Measurements from ENCODE around the gene MARCHF3.
A peak's percentile ranks its signal among the peaks of the same experiment; 100 is the strongest.
"Not testable (repeated sequence)": the region's sequence is repeated elsewhere in the genome, so short reads cannot be mapped to it uniquely, and the experiment has no call there.

MARCHF3 gene

DNA sequence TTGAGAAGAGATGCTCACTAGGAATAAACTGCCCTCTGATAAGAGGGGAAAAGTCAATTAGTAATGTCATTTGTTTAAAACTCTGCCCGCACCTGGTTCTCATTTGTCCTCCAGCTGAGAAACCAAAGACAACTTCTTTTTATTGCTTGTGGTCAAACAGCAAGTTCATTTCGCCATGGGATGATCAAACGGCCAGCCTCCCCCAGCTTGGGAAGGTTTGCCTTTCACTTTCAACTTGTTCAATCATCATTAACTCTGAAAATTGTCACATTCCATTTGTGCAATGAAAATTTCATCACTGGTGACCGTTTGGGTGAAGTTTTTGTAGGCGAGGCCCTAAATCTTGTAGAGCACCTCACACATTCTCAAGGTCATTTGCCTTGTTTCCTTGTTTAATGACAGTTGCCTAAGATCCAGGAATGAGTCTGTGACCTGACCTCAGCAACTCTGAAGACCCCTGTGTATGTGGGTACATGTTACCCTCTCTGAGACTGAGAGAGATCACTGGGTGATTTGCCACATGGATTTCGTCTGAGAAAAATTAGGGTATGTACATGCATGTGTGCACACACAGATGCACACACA lies 117.7 kb downstream of the MARCHF3 start:
- peak; percentile 28 to 59 (median 59) for DNase-seq

DNA sequence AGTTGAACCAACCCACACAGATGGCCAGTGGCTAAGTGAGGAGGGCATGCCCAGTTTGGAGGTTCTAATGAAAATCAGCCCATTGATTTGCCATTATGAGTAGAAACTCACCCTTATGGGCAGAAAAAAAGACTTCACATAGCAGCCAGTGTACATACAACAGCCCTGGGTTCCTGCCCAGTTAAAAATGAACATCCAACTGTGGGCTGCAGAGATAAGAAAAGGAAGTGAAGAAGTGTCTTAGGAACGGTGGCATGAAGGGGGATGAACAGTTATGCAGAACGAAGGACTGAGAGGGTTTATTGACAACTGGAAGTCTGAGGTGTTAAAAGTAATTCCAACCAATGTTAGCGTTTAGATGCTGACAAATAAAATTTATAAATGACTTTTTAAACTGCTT lies 118.4 kb downstream of the MARCHF3 start:
- DNase-seq: no peak

DNA sequence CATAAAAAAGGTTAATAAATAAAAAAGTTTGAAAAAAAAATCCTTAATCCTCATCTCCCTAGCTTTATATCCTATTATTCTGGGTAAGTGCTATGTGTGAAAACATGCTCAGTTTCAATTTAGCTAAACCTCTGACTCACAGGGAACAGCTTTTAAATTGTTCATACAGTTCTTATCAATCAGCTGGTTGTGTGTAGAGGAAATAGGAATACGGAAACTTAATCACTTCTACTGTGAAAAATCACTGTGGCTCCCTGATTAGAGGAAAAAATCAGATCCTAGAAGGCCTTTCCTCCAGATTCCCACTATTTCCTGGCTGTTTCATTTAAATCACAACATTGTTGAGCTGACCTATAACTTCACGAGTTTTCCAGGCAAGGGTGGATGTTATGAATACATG lies 120.5 kb downstream of the MARCHF3 start:
- no peak for DNase-seq

DNA sequence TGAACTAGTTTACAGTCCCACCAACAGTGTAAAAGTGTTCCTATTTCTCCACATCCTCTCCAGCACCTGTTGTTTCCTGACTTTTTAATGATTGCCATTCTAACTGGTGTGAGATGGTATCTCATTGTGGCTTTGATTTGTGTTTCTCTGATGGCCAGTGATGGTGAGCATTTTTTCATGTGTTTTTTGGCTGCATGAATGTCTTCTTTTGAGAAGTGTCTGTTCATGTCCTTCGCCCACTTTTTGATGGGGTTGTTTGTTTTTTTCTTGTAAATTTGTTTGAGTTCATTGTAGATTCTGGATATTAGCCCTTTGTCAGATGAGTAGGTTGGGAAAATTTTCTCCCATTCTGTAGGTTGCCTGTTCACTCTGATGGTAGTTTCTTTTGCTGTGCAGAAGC lies 126.0 kb downstream of the MARCHF3 start:
- DNase-seq: not testable (repeated sequence)

DNA sequence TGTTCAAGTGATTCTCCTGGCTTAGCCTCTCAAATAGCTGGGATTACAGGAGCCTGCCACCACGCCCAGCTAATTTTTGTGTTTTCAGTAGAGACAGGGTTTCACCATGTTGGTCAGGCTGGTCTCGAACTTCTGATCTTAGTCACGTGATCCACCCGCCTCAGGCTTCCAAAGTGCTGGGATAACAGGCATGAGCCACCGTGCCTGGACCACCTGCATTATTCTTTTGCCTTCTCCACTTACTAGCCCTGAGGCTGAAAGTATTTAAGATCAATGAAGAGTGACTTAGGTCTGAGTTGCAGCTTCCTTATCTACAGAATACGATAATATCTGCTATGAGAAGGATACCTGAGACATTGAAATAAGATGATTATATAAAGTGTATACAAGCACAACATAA lies 129.6 kb downstream of the MARCHF3 start:
- no peak for DNase-seq

DNA sequence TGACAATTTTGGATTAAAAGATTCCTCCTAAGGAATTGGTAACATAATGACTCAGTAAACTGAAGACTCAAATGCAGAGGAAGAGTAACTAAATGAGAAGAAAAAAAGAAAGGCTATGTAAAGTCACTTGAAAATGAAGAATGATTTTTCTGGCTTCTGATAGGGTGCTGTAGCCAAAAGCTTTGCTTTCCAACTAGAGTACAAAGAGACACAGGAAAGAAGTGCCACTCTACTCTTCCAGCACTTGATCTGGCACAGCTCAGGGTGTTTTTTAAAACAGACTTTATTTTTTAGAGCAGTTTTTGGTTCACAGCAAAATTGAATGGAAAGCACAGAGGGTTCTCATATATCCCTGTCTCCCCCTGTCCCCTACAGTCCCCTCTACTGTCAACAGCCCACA lies 130.9 kb downstream of the MARCHF3 start:
- DNase-seq: no peak

DNA sequence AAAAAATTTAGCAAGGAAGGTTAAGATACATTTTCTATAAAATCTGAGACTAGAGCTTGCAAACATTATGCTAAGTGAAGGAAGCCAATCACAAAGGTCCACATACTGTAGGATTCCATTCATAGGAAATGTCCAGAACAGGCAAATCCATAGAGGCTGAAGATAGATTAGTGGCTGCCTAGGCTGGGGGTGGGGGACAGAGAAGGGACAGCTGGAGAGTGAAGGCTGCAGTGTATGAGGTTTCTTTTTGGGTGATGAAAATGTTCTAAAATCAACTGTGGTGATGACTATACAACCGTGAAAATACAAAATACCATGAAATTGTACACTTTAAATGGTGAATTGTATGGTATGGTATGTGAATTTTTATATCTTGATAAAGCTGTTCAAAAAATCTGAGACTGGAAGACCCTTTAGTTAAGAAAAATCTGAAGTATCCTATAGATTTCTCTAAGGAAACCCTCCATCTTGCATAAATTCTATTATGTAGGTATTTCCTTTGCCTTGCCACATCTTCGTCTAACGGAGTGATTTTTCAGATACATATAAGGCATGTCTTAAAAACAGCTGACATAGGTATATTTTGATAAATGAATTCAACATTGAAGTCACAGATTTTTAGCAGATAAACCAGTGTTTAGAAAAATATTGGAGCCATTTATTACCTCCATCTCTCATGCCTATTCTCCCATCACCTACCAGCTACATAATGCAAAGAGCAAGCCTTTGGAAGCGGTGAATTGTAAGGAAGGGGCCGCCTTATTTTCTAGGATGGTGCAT lies 132.3 kb downstream of the MARCHF3 start:
- DNase-seq: no peak

DNA sequence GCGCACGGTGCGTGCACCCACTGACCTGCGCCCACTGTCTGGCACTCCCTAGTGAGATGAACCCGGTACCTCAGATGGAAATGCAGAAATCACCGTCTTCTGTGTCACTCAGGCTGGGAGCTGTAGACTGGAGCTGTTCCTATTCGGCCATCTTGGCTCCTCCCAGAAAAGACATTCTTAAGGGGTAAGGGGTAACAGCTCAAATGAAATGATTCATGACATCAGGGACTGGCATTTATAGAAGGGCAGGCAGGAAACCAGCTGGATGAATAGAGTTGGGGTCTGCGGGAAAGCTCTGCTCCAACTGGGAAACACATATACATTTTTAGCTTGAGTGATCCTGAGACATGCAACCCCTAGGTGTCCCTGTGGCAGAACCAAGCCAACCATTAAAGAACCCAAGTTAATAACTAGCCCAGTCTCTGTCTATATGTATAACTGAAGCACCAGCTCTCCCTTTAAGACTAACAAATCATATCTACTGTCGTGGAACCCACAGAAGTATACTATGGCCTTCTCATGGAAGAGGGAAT lies 134.1 kb downstream of the MARCHF3 start:
- no peak for DNase-seq

DNA sequence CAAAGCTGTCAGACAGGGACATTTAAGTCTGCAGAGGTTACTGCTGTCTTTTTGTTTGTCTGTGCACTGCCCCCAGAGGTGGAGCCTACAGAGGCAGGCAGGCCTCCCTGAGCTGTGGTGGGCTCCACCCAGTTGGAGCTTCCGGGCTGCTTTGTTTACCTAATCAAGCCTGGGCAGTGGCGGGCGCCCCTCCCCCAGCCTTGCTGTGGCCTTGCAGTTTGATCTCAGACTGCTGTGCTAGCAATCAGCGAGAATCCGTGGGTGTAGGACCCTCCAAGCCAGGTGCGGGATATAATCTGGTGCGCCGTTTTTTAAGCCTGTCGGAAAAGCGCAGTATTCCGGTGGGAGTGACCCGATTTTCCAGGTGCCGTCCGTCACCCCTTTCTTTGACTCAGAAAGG lies 134.6 kb downstream of the MARCHF3 start:
- not testable (repeated sequence) for DNase-seq

DNA sequence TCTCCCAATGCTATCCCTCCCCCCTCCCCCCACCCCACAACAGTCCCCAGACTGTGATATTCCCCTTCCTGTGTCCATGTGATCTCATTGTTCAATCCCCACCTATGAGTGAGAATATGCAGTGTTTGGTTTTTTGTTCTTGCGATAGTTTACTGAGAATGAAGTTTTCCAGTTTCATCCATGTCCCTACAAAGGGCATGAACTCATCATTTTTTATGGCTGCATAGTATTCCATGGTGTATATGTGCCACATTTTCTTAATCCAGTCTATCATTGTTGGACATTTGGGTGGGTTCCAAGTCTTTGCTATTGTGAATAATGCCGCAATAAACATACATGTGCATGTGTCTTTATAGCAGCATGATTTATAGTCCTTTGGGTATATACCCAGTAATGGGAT lies 139.9 kb downstream of the MARCHF3 start:
- not testable (repeated sequence) for DNase-seq

DNA sequence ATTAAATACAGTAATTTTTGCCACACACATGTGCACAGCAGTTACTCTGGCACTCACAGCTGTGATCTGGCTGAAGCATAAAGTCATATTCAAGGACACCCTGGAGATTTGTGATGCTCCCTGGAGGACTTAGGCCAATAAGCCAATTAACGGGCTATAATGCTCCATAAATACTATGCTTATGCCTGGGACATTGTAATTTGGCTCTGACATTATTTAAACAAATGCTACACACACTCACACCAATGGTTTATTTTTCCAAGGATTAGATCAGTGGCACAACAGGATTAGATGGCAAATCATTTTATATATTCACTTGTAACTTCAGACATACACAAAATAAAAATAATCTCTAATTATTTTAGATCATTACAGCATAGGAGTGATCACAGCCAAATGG lies 142.2 kb downstream of the MARCHF3 start:
- no peak for DNase-seq

DNA sequence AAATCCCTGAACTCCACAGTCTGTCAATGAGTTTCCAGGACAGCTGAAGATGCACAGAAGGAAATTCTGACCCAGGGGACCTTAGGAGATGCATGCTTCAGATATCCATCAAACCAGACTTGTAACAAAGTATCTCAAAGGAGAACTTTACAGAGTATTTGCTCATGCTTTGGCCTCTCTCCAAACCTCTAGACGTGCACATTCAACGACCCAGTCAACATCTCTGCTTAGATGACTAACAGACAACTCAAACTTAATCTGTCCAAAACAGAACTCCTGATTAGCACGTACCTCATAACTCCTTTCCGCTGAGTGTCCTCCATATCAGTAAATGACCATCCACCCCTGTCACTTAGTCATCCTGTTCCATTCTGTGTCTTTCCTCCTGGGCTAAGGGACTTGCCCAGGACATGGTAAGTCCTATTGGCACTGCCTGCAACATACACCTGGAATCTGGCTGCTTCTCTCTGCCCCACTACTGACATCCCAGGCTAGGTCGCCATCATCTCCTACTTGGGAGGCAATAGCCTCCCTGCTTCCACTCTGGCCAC lies 146.0 kb downstream of the MARCHF3 start:
- DNase-seq: no peak

DNA sequence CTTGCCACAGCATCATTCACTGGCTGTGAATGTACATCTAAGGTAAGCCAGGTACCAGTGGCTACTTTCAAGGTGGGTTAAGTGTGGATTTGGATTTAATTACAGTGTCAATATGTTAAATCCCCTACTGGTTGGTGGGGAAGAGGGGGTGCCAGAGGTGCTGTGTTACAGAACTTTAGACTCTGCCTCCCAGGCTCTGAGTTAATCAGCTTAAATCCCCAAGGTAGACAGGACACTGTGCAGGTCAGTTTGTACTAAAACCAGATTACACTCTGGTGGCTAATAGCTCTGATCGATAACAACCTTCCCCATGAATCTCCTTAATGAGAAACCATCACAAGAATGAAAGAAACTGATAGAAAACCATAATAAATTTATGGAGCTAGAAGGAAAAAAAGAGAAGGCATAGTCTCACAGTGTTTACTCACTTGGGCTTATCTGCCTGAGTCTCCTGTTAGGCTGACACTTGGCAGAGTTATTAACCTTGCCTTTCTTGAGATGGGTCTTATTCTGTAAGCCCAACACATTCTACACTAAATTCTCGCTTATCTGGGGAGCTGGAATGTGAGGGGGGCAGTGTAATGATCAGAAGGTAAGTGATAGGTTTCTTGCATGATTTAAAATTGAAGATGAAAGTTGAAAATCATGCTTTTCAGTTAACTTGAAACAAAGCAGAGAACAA lies 146.7 kb downstream of the MARCHF3 start:
- DNase-seq: no peak

DNA sequence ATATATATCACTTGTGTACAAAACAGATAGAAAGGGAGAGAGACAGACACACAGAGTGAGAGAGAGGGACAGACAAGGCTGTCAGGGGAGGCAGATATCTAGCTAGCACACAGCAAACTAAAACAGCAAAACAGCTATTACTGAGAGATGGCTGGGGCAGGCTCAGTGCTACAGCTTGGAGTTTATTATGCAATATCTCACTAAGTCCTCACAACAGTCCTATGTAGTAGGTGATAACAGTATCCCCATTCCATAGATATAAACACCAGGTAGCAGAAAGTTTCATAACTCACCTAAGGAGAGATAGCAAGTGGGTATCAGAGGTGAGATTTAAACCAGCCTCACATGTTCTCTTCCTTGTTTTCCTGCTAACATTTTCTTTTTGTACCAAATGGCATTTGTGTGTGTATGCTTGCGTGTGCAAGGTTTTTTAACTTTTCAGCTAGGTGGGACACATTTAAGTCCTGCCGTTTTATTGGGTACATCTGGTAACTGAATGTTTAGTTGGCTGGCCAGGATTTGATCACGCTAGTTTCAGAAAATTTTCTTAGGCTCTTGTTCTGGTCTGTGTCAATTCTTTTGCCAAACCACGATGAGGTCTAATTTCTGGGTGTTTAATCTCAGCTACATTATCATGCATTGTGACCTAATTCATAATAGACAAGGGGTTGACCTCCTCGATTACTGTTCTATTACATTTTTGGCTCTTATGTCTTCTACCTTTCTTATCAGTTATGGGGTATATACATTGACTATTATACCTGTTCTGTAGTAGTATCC lies 148.3 kb downstream of the MARCHF3 start:
- no peak for DNase-seq

DNA sequence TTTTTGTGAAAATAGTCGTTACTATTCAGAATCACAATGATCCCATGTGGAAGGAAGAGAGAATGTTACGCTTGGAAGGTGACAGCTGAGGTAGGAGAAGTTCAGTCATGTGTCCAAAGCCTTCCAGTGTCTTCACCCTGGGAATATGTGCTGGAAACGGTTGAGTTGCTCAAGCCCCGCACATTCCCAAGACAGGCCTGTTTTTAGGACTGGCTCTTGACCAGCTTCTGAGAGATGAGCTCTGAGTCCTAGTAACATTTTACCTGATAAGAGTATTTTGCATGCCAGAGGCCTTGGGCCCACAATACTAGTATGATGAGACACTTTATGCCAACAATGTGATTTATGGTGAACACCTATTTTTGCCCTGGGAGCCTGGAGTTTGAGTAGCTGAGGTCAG lies 151.7 kb downstream of the MARCHF3 start:
- no peak for DNase-seq

DNA sequence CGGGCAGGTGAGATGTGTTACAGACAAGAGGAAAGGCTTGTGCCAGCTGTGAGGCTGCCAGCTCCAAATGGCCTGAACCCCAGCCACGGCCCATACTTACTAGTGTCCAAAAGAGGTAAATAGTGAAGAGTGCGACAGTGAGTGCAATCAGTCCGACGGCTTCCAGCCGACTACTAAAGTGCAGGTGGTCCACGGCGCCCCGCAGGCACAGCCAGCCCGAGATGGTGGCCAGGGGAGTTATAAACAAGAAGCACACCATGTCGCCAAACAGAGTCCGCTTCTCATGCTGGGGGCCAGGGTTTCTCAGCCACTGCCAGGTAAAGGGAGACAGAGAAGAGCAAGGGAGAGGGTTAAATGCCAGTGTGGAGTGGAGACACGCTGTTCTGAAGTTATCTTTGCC lies 152.3 kb downstream of the MARCHF3 start:
- DNase-seq: no peak

DNA sequence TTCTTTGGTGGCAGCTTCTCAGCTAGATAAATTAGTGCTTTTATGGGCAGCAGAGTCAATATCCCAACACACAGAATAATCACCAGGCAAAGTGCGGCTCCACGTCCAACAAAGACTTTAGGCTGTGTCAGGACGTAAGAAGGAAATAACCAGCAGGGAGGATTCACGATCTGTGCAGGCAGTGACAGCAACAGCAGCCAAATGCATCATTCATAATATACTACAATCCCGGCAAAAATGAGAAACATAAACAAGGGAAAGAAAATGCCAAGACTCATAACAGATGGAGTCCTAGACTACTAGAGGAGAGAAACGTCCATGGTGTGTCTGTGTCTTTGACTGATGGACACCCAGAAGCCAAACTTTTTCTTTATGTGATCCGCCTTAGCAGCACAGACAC lies 152.8 kb downstream of the MARCHF3 start:
- no peak for DNase-seq

DNA sequence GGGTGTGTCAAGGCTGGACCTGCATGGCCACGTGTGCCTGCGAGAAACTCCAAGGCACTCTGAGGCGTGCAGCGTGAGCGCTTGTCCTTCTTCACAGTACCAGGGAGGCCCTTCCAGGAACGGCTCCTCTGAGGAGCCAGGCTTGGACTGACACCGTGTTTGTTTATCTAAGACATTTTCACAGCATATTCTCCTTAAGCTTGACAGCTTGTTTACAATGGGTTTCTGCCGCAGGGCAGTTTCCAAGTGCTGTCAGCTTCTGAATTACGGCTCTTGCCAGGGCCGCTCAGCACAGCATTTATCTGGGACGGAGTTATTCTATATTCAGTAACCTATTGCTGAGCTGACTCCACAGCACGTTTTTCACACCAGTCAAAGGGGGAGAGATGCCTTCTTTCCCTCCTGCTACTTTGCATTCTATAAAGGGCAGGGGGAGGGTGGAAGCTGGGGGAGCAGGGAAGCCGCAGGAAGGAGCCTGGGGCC lies 155.0 kb downstream of the MARCHF3 start:
- no peak for DNase-seq

DNA sequence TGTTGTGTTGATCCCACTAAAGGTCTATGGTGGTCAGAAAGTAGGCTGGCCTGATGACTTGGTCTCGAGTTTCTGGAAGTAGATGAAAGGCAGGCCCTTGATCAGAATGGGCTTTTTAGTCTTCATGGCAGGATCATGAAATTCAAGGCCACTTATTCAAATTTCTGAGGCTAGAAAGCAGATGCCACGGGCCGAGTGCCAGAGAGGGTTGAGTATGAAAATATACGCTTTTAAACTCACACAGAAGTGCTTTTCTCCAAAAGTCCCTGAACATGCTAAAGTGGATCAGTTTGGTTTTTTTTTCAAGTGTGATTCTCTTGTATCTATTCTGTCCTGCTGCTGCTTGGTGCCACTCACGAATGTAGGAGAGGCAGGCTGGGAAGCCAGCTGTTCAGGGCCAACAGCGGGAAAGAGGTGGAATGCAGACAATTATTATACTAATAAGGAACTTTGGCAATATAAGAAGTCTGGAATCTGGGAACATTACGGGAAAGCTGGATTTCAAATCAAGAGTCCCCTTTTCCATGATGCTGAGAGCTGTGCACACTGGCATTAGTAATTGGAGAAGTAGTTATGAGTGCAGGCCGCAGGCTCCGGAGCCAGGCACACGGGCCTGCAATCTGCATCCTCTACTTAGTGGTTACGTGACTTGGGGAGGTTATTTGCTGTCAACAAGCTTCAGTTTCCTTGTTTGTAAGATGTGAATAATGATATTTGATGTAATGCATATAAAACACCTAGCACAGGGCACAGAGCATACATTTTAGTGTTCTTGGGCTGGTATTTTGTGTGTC lies 157.6 kb downstream of the MARCHF3 start:
- DNase-seq: no peak

DNA sequence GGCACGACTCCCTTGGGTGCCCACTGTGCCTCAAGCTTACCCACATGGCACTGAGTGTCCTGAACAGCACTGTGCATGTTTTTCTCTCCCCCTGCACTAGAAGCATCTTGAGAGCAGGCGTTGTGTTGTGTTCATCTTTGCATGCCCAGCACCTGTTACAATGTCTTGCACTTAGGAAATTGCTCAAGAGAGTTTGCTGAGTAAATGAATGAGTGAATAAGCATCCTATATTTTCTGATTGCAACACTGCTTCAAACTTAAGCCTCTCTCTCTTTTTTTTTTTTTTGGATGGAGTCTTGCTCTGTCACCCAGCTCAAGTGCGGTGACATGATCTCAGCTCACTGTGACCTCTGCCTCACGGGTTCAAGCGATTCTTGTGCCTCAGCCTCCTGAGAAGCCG lies 158.9 kb downstream of the MARCHF3 start:
- peak in 1 of 3 donors; percentile 12 for DNase-seq

DNA sequence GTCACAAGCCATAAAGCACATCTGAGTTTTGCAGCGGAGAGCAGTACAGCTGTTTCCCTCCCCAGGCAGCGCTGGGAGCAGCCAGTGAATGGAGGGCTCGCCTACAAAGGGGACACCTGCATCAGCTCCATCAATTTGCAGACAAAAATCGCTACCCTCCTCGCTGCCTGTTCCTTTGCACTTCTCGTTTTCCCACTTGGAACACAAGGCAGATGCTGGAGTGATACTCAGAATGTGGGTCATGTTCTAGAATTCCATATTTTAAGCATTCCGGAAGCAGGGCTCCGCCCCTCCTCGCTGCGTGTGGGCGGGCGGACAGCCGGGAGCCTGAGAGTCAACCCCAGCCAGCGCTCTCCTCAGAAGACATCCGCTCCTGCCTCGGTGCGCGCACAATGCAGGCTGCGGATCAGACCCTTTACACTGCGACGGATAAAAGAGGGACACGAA lies 161.3 kb downstream of the MARCHF3 start:
- DNase-seq: peak; percentile 32 to 69 (median 51)

Measured in suppressor macrophage treated with lipopolysaccharide for 1 hour (primary cell).